ENCODE measurements around the gene PLD4.

DNA sequence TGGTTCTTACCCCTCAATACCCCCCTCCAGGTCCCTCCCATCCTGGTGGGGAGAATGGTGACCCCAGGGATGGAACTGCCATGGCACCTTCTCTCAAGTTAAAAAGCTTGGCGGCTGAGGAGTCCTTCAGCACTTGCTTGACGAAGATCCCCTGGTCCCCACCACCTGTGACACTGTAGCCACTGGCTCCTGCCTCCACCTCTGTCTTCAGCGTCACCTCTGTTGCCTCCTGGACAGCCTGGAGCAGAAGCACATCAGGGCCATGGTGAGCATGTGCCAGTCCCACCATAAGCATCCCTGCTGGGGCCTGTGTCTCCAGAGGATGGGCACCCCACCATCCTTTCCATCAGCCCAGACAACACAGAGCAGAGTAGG lies 30.7 kb downstream of the PLD4 start:
- TF ChIP-seq POLR2A (IDR thresholded peaks at IDR 0.05; ENCODE audit: low read depth, low read length) (no peak), POLR2AphosphoS5 (IDR thresholded peaks at IDR 0.05; ENCODE audit: low read depth, low read length) (no peak)

Data from GM12892 (cell line).